GM13977 (cell line): ENCODE results near the gene BRIP1.

Source experiments
- DNase-seq: peaks from one replicate; pipeline ENCODE4 v3.0.0; 2012; ENCODE audit warnings: low spot score
- in situ Hi-C: fragments of 300-500 bp; cut with MboI; formaldehyde crosslinking; loops from one replicate; pipeline ENCODE4 v1.12.0; 2022; ENCODE audit warnings: low sequenced_read_pairs, low pct_unique_long_range_greater_than_20kb, mixed read lengths, inconsistent platforms; ENCODE audit not compliant: unreplicated experiment
- TF ChIP-seq, protein P1 (sequence below): IDR thresholded peaks from 2 replicates; pipeline ENCODE4 v1.5.1; 2012; ENCODE audit warnings: mild to moderate bottlenecking, control low read depth; ENCODE audit not compliant: insufficient read depth; ENCODE audit errors: extremely low read depth, missing control alignments

Gene BRIP1

GRCh38 chr17:61795546-61795945, 67.8 kb downstream of the BRIP1 start:
- TF ChIP-seq, protein P1, sequence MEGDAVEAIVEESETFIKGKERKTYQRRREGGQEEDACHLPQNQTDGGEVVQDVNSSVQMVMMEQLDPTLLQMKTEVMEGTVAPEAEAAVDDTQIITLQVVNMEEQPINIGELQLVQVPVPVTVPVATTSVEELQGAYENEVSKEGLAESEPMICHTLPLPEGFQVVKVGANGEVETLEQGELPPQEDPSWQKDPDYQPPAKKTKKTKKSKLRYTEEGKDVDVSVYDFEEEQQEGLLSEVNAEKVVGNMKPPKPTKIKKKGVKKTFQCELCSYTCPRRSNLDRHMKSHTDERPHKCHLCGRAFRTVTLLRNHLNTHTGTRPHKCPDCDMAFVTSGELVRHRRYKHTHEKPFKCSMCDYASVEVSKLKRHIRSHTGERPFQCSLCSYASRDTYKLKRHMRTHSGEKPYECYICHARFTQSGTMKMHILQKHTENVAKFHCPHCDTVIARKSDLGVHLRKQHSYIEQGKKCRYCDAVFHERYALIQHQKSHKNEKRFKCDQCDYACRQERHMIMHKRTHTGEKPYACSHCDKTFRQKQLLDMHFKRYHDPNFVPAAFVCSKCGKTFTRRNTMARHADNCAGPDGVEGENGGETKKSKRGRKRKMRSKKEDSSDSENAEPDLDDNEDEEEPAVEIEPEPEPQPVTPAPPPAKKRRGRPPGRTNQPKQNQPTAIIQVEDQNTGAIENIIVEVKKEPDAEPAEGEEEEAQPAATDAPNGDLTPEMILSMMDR = no peak
- in situ Hi-C loops = no loop called here
- no peak for DNase-seq

GRCh38 chr17:61794792-61795191, 68.5 kb downstream of the BRIP1 start:
- TF ChIP-seq, protein P1 = no peak
- in situ Hi-C loops = no loop called here
- DNase-seq = no peak

DNA sequence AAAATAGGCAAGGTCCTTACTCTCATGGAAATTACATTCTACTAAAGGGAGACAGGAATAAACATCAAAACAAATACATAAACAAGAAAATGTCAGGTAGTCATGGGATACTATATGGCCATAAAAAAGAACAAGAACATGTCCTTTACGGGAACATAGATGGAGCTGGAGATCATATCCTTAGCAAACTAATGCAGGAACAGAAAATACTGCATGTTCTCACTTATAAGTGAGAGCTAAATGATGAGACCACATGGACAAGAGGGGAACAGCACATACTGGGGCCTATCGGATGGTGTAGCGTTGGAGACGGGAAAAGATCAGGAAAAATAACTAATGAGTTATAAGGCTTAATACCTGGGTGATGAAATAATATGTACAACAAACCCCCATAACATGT, 69.1 kb downstream of the BRIP1 start:
- TF ChIP-seq, protein P1 = no peak
- DNase-seq = no peak
- in situ Hi-C loops = no loop called here

DNA sequence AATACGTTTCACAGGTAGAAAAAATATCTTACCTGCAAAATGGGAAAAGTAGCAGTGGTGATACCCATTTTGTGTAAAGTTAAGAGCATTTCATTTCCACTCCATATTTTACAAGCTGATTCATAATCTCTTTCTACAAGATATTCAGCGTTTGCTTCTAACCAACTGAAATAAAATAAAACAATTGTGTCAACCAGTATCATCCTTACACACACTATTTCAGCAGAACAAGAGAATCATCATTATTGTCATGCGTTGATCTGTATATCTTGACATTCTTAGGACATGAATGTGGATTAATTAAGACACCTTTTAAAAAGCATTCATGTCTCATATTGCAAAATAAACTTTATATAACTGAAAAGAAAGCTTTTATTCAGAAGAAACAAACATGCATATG, 69.8 kb downstream of the BRIP1 start:
- DNase-seq = no peak
- TF ChIP-seq, protein P1 = no peak
- in situ Hi-C loops = no loop called here

- in situ Hi-C loops = no loop called here
- TF ChIP-seq, protein P1 = no peak
- DNase-seq = no peak
These were observed 73.5 kb downstream of the BRIP1 start for GRCh38 chr17:61789872-61790271.

DNA sequence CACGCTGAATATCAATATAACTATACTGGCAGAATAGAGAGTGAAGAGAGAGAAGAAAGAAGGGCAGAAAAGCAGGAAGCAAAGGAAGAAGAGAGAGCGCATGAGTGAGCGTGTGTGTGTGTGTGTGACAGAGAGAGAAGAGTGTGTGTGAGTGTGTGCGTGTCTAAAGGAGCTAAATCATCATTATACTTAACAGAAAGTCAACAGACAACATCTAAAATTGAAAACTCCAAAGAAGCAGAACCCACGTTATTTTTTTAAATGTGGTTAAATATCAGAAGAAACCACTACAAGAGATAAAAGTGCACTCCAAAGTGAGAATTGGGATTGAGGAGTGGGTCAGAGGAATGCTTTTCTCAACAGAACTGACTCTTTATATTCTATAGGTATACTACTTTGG, 77.2 kb downstream of the BRIP1 start:
- in situ Hi-C loops = no loop called here
- TF ChIP-seq, protein P1 = no peak
- DNase-seq = no peak

GRCh38 chr17:61784510-61784909, 78.8 kb downstream of the BRIP1 start:
- TF ChIP-seq, protein P1 = no peak
- in situ Hi-C loops = no loop called here
- DNase-seq = no peak
